ENCODE data around the gene SULT1E1.

Gene SULT1E1

DNA sequence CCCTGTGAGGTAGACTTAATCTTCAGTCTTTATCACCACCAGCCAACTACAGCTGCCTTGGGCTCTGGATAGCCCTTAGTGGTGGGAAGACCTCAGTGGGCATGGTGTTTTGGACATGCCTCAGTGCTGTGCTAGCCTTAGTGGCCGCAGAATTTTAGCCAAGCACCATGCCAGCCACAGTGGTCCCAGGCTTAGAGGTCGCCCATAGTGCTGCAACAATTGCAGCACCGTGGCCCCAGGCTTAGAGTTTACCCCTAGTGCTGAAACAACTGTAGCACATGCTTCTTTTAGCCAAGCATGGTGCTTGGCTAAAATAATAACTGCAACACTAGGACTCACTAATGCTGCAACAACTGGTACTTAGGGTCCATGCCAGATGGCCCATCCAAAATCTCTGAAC, 60.6 kb downstream of the SULT1E1 start:
- no peak for DNase-seq

GRCh38 chr4:69793732-69794131, 66.2 kb downstream of the SULT1E1 start:
- no peak for DNase-seq
